CD1c-positive myeloid dendritic cell (primary cell): ENCODE results near the gene GJC1.

Source experiments
- DNase-seq: peaks from one replicate; pipeline ENCODE4 v3.0.0-alpha.2; 2016; ENCODE audit errors: extremely low spot score

Gene GJC1

DNA sequence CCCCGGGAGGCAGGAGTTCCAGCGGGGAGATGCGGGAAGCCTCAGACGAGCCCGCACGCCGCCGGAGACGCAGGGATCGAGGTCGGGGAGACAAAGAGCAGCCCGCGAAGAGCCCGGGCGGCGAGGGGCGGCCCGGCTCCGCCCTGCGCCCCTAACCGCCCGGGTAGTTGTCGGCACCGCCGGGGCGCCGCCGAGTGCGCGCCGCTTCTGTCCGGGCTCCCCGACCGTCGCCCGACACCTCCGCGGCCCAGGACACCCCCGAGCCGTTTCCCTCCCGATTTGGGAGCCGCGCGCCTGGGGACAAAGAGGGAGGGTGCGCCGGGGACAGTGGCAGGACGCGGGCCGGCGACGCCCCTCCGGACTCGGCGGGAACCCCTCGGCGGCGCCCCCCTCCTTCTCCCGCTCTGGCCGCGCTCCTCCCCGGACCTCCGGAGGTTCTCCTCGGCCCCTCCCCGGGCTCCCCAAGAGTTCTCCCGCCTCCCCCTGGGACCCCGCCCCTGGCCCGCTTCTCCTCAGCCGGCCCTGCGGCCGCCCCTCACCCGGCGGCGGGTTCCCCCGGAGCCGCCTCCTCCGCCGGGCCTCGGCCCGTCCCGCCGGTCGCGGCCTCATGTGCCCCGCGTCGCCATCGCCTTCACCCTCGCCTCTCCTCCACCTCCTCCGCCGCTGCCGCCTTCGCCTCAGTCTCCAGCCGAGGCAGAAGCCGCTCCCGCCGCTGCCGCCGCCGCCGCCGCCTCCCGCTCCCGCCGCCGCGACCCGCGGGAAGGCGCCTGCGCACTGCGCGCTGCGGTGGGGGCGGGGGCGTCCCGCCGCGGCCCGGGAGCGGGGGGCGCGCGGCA is at the start of gene GJC1:
TSS of gene GJC1 (minus strand) at position 765 of the 836 bp plus-strand sequence. CDS start 24,470 bp downstream, outside the sequence.
- peak; percentile 8 for DNase-seq

DNA sequence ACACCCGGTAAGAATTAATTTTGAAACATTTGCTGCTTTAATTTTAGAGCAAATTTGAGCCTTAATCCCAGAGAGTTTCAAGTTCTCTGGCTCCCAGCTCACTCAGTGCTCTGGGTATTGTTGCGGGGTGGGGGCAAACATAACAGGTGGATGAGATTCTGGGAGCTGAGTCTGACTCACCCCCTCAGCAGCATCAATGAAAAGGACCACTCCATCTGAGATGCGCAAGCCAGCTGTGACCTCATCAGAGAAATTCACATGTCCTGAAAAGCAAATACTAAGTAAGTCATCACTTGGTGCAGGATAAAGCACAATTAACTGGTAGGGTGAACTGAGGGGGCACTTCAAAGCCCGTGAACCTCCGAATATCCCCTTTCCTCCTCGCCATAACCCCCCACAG is 49.3 kb upstream of the GJC1 start:
- DNase-seq: no peak

DNA sequence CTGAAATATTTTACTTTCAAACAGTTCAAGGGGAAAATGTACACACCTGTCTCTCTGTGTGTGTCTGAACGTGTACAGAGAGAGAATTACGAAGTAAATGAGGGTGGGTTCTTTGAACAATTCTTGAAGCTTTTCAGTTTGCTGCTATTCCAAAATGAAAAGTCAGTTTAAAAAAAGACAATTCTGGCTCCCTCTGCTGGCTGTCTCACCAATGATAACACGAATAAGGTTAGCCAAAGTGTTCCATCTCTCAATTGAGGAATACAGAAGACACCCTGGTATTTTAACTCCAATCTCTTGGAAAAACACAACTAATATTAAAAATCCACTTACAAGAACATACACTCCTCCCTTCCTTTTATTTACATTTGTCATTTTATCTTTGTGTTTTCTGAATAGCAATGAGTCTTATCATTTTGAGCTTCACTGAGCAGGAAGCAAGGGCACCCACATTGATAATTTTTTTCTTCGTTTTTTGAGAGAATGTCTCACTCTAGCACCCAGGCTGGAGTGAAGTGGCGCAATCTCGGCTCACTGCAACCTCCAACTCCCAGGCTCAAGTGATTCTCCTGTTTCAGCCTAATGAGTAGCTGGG is 48.6 kb upstream of the GJC1 start:
- DNase-seq: peak; percentile 35

DNA sequence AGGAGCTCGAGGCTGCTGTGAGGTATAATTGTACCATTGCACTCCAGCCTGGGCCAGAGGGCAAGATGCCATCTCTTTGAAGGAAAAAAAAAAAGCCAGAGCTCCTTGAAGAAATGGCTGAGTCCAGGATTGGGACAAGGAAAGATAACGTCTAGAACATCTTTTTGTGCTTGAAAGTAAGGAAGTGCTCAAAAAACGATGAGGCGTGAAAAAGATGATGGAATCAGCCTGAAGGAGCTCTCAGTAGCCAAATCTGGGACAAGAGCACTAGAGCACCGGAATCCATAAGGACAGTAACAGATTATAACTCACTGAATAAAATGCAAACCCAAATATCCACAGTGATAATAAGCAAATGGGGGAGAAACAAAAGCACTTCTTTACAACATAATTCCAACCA is 47.0 kb upstream of the GJC1 start:
- DNase-seq: no peak

DNA sequence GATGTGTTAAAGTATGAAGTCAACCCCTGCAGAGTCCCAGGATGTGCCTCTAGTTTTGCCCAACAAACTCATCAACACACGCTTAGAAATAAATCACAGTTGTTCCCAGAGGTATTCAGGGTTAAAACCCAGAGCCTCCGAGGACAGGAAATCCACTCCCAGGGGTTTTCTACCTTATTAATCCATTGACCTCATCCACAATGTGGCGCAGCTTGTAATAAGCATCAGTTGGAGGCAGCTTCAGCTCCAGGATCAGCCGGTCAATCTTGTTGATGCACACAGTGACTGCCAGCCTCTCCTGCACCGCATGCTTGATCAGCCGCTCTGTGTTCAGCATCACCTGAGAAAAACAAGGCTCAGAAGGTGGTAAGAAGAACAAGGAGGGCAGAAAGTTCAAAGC is 45.7 kb upstream of the GJC1 start:
- no peak for DNase-seq

DNA sequence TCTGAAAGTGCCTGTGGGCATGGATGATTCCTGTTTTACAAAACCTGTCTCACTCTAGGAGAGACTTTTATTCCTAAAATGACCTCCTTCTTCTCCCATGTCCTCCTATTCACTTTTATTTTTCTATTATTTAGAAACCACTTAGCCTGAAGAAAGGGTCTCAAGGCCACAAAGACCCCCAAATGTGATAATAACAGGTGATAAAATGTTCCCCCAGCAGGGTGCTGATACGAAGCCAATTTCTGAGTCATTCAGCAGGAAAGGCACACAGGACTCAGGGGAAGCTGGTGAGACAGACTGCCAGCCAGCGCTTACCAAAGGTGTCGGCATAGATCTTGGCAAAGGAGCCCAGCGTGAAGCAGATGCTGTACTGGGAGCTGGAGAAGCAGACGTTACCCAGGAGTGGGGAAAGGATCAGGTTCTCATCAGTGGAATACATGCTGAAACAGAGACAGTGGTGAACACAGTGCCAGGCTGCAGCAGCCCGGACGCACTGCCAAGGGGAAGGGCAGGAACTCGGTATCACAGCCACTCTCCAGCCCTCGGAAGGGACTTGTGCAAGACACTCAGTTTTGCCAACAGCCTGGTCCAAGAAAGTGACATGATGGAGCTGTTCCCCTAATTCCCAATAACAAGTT is 42.2 kb upstream of the GJC1 start:
- DNase-seq: no peak

DNA sequence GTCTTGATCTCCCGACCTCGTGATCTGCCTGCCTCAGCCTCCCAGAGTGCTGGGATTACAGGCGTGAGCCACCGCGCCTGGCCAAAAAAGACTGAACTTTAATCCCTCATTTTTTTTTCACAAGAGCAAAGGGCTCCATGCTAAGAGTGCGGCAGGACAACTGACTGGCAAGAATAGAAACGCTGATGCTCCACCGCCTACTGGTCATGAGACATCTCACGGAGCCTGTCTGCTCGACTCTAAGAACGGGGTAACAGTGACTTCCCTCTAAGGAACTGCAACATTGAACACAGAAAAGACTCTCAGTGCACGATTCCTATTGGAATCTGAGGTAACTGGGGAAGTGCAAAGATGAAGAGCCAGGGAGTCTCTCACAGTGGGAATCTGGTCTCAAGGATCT is 41.5 kb upstream of the GJC1 start:
- no peak for DNase-seq

DNA sequence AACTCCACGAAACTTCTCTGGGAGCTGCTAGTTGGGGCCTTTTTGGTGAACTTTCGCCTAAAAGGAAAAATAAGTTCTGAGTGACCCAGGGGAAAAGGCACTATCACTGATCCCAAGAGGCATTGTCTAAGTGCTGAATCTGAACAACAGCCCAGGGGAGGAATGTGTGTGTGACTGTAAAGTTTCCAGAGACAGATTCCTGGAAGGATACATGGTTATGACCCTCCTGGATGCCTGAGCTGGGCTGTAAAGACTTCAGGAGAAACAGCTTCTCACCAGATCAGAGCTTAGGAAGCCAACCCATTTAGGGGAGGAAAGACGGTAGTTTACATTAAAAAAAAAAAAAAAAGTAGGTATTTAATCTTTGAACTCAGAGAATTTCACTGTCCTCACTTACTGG is 37.8 kb upstream of the GJC1 start:
- DNase-seq: no peak

DNA sequence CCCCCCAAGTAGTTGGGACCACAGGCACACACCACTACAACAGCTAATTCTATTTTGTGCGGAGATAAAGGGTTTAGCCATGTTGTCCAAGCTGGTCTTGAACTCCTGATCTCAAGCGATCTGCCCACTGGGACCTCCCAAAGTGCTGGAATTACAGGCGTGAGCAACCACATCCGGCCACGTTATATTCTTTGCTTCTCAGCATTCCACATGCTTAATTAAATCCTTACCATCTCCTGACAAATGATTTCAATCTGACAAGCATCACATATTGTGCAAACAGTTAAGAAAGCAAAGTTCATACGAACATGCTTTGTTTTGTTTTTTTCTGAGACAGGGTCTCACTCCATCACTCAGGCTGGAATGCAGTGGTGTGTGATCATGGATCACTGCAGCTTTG is 35.8 kb upstream of the GJC1 start:
- DNase-seq: no peak

DNA sequence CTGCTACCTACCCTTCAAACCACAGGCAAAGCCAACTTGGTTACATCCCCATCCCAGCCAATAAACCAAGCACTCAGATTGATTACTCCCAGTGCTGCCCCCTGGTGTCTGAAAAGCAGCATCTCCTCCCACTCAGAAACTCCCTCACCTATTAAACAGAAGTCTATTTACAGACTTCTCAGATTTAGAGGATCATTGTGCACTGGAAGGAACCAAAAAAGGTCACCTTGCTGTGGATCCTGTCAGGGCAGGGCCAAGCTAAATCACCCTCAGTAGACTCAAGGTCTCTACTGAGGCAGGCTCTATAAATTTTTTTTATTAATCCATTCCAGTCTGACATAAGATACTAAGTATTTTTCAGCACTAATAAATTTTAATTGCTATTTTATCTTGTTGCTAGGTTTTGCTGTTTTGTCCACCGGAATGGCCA is 35.2 kb upstream of the GJC1 start:
- DNase-seq: peak; percentile 83

DNA sequence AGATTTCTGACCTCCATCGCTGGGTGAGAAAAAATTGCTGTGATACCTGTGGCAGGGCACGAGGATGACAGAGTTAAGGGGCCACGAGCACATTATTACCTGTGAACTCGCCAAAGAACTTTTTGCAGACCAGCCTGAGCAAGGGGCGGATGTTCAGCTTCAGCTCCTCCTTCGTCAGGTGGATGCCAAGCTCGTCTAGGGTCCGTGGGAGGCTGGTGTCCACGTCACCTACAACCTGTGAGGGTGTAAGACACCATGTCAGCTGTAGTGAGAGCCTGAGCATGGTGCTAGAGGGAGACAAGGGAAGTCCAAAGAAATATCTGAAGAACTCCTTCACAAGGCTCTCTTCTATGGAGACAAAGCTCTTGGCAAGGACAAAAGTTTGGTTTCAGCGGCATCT is 34.7 kb upstream of the GJC1 start:
- DNase-seq: no peak

DNA sequence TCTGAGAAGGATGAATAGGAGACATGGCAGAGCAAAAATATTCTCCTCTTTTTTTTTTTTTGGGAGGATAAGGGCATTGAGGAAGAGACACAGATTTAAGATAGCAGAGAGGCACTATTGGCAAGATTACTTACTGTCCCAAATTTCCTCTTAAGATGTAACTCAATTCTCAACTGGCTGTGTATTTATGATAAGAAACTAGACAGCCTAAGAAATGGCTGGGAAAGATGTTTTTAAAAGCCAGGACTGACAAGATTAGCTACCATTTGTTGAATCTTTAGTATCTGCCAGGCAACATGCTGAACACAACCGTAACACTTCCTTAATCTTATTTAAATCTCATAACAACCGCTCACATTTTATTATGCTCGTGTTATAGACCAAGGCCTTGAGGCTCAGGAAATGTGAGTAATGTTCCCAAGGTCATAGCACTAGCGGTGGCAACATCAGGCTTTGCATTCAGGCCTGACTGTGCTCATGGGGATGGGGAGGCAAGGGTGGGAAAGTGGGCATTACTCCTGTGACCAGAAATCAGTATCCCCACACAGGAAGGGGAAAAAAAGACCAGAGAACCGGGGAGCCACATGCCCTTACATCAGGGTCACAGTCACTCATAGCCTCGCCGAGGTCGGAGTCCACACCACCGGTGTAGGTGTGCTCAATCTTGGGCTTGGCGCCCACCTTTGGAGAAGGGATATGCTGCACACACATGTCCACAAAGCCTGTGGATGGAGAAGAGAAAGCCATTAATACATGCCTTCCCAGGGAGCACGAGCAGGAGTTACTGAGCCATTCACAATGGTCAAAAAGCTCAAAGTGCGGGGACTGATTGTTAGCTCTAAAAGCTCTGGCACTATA is 33.2 kb upstream of the GJC1 start:
- no peak for DNase-seq

DNA sequence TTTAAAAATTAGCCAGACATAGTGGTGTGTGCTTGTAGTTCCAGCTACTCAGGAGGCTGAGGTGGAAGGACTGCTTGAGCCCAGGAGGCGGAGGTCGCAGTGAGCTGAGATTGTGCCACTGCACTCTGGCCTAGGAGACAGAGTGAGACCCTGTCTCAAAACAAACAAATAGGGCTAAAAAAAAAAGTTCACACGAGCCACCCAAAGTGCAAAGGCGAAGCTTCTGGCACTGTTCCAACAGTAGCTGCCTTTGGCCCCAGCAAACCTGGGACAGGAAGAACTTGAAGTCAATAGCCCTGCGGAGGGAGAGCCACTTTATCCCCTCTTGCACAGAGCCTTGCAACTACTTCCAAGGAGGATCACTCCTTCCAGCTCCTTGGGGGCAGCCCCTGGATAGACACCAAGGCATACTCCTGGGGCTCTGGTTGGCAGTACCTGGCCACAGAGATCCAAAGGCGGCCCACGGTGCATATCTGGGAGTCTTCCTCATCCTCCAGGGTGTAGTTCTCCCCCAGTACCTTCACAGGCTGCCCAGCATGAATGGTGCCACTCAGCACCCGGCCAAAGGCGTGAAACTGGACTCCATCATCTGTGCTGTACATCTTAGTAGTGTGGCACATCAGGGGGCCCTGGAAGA is 32.3 kb upstream of the GJC1 start:
- DNase-seq: no peak

DNA sequence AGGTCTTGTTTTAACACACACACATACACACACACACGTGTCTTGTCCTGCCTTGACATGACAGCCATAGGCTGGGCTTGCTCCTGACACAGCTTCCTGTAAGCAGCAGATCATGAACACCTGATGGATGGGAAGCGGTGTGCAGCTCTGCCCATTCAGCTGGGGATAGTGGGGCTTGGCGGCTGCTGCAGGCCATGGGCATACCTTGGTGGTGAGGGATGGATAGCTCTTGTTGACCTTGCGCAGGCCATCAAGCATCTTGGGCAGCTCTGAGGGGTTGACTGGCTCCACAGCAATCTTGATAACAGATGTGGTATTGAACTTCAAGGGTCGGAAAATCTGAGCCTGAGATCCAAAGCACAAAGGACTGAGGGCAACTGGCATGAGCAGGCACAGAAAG is 29.6 kb upstream of the GJC1 start:
- no peak for DNase-seq

DNA sequence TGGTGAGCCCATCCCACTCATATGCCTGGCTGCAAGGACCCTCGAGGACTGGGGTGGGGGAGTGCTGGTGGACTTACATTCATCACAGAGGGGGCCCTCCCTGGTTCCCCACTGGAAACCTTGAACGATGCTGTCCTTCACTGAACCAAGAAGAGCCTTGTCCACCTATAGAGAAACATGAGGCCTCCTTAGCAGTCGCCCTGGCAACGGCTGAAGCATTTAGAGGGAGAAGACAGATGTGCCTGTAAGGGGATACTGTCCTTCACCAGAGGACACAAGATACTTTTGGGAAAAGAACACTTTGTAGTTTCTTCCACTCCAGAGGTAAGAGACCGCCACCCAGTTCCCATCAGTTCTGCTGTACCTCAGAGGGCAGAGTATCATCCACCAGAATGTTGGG is 24.1 kb upstream of the GJC1 start:
- DNase-seq: no peak

DNA sequence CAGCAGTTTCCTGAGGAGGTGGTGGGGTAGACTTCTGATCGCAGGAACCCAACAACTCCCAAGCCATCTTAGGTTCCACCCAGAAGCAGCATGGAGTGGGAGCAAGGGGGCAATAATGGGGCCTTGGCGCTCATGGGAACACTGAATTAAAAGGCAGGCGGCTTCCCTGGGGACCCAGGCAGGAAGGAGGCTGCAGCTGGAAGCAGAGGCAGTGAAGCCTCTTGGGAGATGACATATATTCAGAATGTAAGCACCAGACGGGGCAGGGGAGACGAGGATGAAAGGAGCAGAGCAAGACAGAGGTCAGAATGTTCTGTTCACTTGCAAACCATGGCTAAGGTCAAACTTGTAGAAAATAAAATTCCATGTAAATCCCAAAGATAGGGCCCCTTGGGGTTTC is 20.5 kb upstream of the GJC1 start:
- DNase-seq: no peak

DNA sequence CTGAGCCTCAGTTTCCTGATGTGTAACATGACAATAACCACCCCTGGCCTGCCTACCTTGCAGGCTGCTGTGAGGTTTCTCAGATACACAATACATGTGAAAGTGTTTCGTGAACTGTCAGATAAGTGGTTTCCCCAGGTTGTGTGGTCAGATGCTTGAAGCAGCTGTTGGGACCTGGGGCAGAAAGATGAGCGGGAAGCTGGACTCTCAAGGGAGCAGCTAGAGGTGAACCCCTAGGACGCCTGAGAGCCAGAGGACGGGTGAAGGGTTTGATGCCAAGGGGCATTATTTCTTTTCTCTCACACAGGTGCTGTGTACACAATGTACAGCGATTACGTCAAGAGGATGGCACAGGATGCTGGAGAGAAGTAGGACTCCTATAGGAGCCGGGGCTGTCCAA is 19.9 kb upstream of the GJC1 start:
- DNase-seq: no peak

DNA sequence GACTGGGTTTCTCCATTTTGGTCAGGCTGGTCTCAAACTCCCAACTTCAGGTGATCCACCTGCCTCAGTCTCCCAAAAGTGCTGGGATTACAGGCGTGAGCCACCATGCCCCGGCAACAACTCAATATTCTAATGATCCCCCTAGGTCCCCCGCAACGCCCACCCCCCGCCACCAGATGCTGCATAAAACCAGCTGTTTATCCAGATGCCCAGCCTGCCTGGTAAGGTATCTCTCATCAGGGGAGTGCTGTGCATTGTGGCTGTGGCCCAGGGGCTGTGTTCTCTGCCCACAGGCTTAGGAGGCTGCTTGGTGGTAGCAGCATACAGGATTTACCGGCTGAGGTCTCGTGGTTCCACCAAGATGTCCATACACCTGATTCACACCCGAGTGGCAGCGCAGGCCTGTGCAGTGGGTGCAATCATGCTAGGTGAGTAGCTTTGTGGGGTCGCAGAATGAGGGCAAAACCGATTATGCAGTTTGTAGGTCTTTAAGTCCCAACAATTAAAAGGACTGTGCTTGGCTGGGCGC is 18.9 kb upstream of the GJC1 start:
- no peak for DNase-seq

DNA sequence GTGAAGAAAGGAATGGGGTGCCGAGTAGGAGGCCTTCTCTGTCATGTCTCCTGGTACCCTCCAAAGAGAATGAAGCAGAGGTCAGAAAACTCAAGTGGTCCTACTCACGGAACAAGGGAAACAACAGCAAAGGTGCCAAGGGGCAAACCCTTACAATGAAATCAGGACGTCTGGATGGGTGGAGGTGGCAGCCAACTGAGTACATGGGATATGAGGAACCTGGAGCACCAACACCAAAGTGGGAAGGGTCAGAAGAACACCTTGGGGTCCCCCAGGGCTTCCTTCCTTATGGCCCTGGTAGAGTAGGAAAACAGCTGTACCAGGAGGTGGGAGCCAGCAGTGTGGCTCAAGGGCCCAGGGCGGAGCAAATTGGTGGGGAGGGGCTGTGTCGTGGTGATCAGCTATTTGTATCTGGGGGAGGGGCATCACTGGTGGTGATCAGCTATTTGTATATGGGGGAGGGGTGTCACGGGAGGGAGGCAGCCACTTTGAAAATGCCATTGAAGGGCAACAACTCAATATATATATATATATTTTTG is 18.2 kb upstream of the GJC1 start:
- no peak for DNase-seq

DNA sequence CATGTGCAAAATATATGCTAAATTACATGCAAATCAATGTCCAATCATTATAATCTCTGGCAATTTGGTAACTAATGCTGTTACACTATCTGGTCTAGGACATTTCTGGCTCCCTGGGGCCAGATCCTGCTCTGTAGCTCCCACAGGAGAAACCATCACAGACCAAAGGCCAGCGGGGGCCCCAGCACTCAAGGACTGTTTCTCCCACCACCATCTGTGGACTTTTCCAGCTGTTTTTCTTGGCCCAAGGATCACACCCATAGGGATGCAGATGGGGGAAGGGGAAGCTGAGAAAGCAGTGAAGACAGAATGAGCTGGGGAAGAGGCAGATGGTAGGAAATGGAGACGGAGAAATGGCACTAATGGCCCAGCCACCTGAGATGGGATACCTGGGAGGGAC is 17.5 kb upstream of the GJC1 start, which contains the start of gene HIGD1B:
TSS of gene HIGD1B (plus strand) at position 298 of the 400 bp plus-strand sequence. CDS start 270 bp downstream, outside the sequence.
- DNase-seq: no peak

DNA sequence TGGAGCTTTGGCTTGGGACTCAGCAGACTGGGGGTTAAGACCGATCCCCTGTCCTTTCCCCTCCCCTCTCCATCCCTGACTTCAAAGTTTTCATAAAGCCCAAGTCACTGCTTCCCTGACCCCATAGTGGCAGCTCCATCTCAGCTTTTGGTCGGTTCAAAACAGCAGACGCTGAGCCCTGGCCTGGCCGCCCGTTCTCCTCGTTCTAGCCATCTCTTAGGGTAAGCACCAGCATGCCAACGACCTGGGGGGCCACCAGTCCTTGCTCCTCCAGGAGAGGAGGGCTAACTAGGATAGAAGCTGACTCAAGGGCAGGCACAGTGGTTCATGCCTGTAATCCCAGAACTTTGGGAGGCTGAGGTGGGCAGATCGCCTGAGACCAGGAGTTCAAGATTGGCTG is 16.1 kb upstream of the GJC1 start:
- DNase-seq: no peak
